Keratinocyte (primary cell): ENCODE measurements around the gene CPPED1.

Experiments
- EZH2 ChIP-seq: IDR thresholded peaks from one replicate; pipeline ENCODE4 v1.6.1; 2012; ENCODE audit warnings: inconsistent platforms, mild to moderate bottlenecking, low read length, moderate library complexity
- TF ChIP-seq, protein P1 (sequence below), 3 experiments: IDR thresholded peaks in 1 of 3; conservative IDR thresholded peaks in 1 of 3; optimal IDR thresholded peaks in 1 of 3; 2 replicates in 2 of 3; 3 replicates in 1 of 3; pipeline versions ENCODE3 to v1.5.1; 2011; ENCODE audit warnings: low read length in 3 of 3, mild to moderate bottlenecking in 3 of 3, moderate library complexity in 2 of 3, control low read depth in 1 of 3, inconsistent platforms in 1 of 3; ENCODE audit not compliant: insufficient read depth in 2 of 3; ENCODE audit errors: extremely low read depth in 1 of 3

- TF ChIP-seq, protein P1, sequence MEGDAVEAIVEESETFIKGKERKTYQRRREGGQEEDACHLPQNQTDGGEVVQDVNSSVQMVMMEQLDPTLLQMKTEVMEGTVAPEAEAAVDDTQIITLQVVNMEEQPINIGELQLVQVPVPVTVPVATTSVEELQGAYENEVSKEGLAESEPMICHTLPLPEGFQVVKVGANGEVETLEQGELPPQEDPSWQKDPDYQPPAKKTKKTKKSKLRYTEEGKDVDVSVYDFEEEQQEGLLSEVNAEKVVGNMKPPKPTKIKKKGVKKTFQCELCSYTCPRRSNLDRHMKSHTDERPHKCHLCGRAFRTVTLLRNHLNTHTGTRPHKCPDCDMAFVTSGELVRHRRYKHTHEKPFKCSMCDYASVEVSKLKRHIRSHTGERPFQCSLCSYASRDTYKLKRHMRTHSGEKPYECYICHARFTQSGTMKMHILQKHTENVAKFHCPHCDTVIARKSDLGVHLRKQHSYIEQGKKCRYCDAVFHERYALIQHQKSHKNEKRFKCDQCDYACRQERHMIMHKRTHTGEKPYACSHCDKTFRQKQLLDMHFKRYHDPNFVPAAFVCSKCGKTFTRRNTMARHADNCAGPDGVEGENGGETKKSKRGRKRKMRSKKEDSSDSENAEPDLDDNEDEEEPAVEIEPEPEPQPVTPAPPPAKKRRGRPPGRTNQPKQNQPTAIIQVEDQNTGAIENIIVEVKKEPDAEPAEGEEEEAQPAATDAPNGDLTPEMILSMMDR (optimal IDR thresholded peaks at IDR 0.05 in 1 of 3, IDR thresholded peaks at IDR 0.05 in 1 of 3, conservative IDR thresholded peaks at IDR 0.05 in 1 of 3; ENCODE audit: extremely low read depth in 1 of 3, insufficient read depth in 2 of 3, low read length in 3 of 3): no peak
- TF ChIP-seq EZH2: no peak
Measured at GRCh38 chr16:12778726-12779125, 25.0 kb downstream of the CPPED1 start.
